HG03175 (cell line): Measurements from ENCODE around the gene RCAN3.
A peak's percentile ranks its signal among the peaks of the same experiment; 100 is the strongest.
"Not testable (repeated sequence)": the region's sequence is repeated elsewhere in the genome, so short reads cannot be mapped to it uniquely, and the experiment has no call there.

ENCODE experiments used
- ATAC-seq: cut with Tn5 transposase; IDR thresholded peaks from one replicate; pipeline ENCODE4 v1.9.1; 2021; ENCODE audit warnings: mild to moderate bottlenecking, moderate library complexity; ENCODE audit not compliant: unreplicated experiment

RCAN3 gene

GRCh38 chr1:24484199-24484598 is 18.4 kb upstream of the RCAN3 start:
- ATAC-seq = no peak

DNA sequence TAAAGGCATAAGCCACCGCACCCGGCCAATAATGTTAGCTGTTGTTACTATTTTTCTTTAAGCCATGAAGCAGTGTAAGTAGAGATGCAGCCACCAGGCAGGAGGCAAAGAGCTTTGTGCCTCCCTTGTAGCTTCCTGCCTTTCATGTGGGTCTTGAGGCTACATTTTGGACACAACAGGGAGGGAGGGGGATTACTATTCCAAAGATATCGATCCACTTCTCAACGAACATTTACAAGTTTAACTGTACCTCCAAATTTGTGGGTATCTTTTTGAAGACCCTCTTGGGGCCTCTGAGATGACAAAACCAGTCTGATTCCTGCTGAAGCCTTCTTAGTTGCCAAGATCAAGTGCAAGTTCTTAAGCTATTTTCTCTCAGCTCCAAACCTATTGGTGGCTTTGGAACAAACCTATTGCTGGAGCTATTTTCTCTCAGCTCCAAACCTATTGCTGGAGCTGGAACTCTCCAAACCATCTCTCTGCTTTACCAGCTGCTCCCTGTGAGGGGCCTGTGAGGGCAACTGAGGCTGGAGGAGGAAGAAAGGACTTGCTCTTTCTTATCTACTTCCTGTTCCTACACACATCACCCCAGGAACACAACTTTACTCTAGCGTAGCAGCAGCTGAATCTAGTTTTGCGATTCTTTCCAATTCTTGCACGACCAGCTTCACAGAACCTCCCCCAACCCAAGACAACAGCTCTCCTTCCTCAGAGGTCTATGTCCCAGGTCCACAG is 16.1 kb upstream of the RCAN3 start:
- ATAC-seq = no peak

- no peak for ATAC-seq
Observed at GRCh38 chr1:24487455-24487854, 15.2 kb upstream of the RCAN3 start.

DNA sequence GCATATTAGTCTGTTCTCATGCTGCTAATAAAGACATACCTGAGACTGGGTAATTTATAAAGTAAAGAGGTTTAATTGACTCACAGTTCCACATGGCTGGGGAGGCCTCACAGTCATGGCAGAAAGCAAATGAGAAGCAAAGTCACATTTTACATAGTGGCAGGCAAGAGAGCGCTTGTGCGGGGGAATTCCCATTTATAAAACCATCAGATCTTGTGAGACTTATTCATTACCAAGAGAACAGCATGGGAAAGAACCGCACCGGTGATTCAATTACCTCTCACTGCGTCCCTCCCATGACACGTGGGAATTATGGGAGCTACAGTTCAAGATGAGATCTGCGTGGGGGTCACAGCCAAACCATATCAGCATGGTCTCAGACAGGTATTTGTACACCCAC is 14.5 kb upstream of the RCAN3 start:
- ATAC-seq = not testable (repeated sequence)

- no peak for ATAC-seq
Observed at GRCh38 chr1:24489674-24490073, 13.0 kb upstream of the RCAN3 start.

GRCh38 chr1:24490101-24490781 is 12.4 kb upstream of the RCAN3 start:
- ATAC-seq = no peak

- ATAC-seq = no peak
Observed at GRCh38 chr1:24491577-24492360, 10.9 kb upstream of the RCAN3 start.

DNA sequence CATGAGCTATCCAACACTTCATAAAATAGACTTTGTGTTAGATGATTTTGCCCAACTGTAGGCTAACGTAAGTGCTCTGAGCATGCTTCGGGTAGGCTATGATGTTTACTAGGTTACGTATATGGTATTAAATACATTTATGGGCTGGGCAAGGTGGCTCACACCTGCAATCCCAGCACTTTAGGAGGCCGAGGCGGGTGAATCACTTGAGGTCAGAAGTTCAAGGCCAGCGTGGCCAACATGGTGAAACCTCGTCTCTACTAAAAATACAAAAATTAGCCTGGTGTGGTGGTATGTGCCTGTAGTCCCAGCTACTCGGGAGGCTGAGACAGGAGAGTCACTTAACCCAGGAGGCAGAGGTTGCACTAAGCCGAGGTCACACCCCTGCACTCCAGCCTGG is 9.7 kb upstream of the RCAN3 start:
- not testable (repeated sequence) for ATAC-seq

DNA sequence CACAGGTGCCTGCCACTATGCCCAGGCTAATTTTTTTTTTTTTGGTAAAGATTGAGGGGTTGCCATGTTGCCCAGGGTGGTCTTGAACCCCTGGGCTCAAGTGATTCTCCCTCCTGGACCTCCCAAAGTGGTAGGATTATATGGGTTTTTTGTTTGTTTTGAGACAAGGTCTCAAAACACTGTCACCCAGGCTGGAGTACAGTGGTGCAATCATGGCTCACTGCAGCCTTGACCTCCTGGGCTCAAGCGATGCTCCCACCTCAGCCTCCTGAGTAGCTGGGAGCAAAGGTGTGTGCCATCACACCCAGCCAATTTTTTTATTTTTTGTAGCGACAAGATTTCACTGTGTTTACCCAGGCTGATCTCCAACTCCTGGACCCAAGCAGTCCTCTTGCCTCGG is 8.9 kb upstream of the RCAN3 start:
- no peak for ATAC-seq

- no peak for ATAC-seq
Observed at GRCh38 chr1:24498589-24498988, 4.0 kb upstream of the RCAN3 start.

DNA sequence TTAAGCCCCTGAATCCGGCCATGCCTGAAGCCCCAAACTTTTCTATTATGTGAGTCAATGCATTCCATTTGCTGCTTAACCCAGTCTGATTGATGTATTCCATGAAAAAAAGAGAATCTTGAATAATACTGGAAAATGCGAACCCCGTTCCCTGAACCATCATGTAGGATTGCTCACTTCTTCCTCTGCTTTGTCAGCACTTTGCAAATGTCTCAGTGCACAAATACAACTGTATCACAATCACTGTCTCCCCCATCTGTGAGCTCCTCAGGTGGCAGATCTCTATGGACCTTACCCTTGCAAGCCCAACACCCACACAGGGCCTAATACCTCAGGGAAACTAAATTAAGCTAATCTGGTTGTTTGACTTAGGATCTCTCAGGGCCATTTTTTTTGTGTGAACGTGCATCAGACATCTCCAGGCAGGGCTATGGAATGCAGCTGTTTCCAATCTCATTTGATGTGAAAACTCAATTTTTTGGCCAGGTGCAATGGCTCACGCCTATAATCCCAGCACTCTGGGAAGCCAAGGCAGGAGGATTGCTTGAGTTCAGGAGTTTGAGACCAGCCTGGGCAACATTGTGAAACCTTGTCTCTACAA is 2.1 kb upstream of the RCAN3 start:
- no peak for ATAC-seq

DNA sequence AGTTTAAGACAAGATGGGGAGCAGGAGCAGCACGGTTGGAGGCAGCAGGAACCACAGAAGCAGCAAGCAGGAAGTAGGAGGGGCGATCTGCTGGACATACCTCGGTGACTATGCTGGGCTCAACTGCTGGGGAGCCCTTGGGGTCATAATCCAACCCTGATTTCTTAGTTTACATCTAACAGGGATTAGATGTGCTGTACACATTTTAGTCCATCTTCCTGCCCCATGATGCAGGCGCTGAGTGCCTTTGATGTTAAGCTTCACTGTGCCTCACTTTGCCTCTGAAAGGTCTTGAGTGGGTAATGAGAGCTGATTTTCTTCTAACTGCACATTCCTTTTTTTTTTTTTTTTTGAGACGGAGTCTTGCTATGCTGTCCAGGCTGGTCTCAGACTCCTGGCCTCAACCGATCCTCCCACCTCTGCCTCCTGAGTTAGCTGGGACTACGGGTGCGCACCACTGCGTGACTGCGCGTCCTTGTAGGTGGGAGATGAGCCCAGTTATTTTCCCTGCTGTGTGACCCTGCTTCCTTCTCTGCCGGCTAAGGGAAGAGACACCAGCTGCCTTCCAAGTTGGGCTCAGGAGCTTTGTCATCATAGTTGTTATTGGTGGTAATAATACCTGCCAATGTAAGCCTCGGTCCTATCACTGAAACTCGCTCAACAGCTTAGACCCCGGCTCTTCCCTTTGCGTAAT is 1.1 kb upstream of the RCAN3 start:
- no peak for ATAC-seq

GRCh38 chr1:24502065-24502708 is 449 bp upstream of the RCAN3 start:
- peak; percentile 9 for ATAC-seq

DNA sequence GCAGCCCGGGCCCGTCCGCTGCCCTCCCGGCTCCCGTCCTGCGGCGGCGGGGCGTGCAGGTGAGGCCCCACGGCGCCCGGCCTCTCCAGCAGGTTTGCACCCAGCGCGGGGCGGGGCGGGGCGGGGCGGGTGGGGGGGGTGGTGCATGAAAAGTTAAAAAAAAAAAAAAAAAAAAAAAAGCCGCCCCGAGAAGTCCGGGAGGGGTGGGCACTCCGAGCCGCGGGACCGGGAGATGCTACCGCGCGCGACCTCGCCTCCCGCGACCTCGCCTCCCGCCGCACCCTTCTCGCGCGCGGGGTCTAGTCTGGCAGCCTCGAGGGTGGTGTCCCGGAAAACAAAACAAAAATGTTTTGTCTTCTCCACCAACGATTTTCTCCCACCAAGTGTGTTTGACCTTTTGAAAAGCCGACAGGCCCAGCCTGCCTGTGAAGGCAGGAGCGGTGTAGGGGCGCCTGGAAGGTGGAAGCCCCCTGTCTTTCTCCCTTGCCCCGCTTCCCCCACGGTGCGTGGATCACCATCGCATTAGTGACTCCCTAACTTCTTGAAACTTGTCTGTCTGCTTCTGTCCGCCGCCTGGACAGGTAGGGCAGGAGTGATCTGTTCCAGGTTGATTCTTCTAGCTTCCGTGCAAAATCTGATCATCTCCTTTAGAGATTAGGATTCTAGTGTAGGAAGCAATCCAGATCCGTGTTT is 569 bp downstream of the RCAN3 start:
- ATAC-seq = no peak

DNA sequence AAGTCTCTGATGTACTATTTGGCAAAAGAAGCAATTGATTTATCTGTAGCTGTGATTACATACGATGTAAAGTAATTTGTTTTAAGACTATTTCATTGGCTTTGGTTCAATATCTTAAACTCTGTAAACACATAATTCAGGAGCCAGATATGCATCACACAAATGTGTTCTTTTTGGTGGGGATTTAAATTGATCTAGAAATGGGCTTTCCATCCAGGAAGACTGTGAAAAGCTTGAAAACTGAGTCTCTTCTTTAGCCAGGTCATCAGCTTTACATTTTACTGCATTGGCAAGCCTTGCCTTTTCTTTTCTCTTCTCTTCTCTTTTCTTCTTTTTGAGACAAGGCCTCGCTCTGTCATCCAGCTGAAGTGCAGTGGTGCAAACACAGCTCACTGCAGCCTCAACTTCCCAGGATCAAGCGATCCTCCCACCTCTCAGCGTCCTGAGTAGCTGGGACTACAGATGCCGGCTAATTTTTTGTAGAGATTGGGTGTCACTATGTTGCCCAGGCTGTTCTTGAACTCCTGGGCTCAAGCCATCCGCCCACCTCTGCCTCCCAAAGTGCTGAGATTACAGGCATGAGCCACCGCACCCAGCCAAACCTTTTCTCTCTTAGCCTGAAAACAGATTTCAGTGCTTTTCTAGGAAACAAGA is 1.4 kb downstream of the RCAN3 start:
- no peak for ATAC-seq

GRCh38 chr1:24504560-24504959 is 1.9 kb downstream of the RCAN3 start:
- no peak for ATAC-seq

DNA sequence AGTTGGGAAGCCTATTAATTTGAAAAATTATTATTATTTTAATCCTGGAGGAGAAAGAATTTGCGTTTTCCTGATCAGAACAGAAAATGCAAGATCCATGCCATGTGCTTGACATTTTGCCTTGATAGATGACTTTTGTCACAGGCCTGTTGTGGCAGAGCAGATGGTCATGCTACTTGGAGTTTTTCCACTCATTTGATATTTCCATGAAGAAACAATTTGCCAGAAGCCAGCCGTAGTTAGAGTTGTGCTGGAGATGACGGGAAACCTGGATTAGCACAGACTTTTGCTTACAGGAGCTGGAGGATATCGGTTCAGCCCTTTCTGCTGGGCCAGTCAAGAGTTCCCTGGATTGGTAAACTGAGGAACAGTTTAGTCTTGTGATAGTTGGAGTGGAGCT is 3.2 kb downstream of the RCAN3 start:
- no peak for ATAC-seq

DNA sequence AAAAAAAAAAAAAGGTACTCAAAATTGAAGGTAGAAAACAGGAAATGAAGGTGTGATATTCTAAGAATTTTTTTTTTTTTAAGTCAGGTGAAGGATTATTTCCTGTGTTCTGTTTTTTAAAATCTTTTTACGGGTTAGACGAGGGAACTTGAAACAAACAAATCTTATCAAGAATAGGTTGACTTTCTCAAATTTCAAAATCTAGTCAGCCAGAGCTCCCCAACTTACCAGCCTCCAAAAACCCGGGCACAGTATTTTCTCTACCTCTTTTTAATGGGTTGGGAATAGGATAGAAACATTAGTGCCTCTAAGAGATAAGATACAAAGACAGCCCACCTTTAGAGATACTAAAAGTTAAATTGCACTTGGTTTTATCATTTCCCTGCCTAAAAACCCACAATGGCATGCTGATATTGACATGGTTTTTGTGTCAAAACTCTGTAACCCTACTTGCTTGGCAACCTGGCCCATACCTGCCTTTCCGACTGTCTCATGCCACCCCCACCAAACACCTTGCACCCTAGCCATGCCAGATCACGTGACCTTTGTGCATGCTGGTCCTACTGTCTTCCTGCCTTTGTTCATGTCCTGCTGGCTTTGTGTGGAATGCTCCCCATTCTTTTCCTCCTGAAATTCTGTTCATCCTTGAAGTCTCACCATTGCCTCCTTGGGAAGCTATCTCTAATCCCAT is 4.2 kb downstream of the RCAN3 start:
- ATAC-seq = no peak

GRCh38 chr1:24507405-24507804 is 4.8 kb downstream of the RCAN3 start:
- ATAC-seq = no peak
